IMR-90 (cell line): ENCODE data around the gene AHNAK. TPM values are rescaled to one million over a fixed set of nuclear protein-coding genes. Genes with fewer than 3 reads are reported as not detected.

ENCODE experiments used
- ATAC-seq: fragments of 200-7000 bp; cut with Tn5 transposase; 2 replicates; pipeline ENCODE4 v1.9.1; 2020; ENCODE audit warnings: low read depth, mild to moderate bottlenecking, moderate library complexity
- BruUV-seq: library from RNA; stranded (reverse); fragments of 400-500 nt; replicated peaks from 2 replicates; lab custom pipeline; 2021; lab: Mats Ljungman, UMichigan
- CTCF ChIA-PET: fragments of 300-600 bp; formaldehyde crosslinking; extraction: SDS; loops from one replicate; lab custom pipeline; 2021; ENCODE audit warnings: antibody characterized with exemption; lab: Yijun Ruan, JAX
- POLR2A ChIA-PET: fragments of 300-600 bp; sonication (Branson Sonifier 250); formaldehyde crosslinking; loops from one replicate; lab custom pipeline; 2022; ENCODE audit warnings: antibody characterized with exemption; ENCODE audit not compliant: unreplicated experiment; lab: Charles Lee
- DNase-seq: peaks from one replicate; pipeline ENCODE4 v3.0.0; 2013
- H2AFZ ChIP-seq: replicated peaks from 2 replicates; pipeline ENCODE3; 2013; ENCODE audit warnings: low read length, mild to moderate bottlenecking; ENCODE audit not compliant: poor library complexity
- H2AK5ac ChIP-seq: 2 replicates; pipeline ENCODE4 v1.6.1; 2013; ENCODE audit warnings: low read depth, low read length, inconsistent platforms
- H2AK9ac ChIP-seq: replicated peaks from 2 replicates; pipeline ENCODE3; 2013; ENCODE audit warnings: mild to moderate bottlenecking, low read depth, low read length, moderate library complexity; ENCODE audit not compliant: poor library complexity
- H2BK120ac ChIP-seq: 2 replicates; pipeline ENCODE4 v1.6.1; 2013; ENCODE audit warnings: low read depth, low read length, inconsistent platforms
- H2BK15ac ChIP-seq: 3 replicates; pipeline ENCODE4 v1.6.1; 2013; ENCODE audit warnings: low read depth, low read length, inconsistent platforms
- H2BK20ac ChIP-seq: 2 replicates; pipeline ENCODE4 v1.6.1; 2013; ENCODE audit warnings: low read depth, mild to moderate bottlenecking, inconsistent platforms, low read length, moderate library complexity
- H2BK5ac ChIP-seq: 2 replicates; pipeline ENCODE4 v1.6.1; 2013; ENCODE audit warnings: mild to moderate bottlenecking, low read depth, low read length, inconsistent platforms; ENCODE audit not compliant: poor library complexity, severe bottlenecking
- H3K14ac ChIP-seq: replicated peaks from 2 replicates; pipeline ENCODE4 v1.6.1; 2013; ENCODE audit warnings: low read depth, low read length, inconsistent platforms
- H3K18ac ChIP-seq: 2 replicates; pipeline ENCODE4 v1.6.1; 2013; ENCODE audit warnings: low read depth, low read length, control low read depth
- H3K23ac ChIP-seq: 2 replicates; pipeline ENCODE4 v1.6.1; 2013; ENCODE audit warnings: low read depth, low read length, inconsistent platforms
- H3K27ac ChIP-seq: 2 replicates; pipeline ENCODE4 v1.5.1; 2013; ENCODE audit warnings: mild to moderate bottlenecking, control low read depth, low read length; ENCODE audit not compliant: insufficient read depth
- H3K27me3 ChIP-seq: 2 replicates; pipeline ENCODE4 v1.6.1; 2013; ENCODE audit warnings: low read length; ENCODE audit not compliant: control insufficient read depth, insufficient read depth
- H3K36me3 ChIP-seq: 2 replicates; pipeline ENCODE4 v1.6.1; 2013; ENCODE audit warnings: low read length, mixed read lengths; ENCODE audit not compliant: control insufficient read depth, insufficient read depth
- H3K4ac ChIP-seq: 2 replicates; pipeline ENCODE4 v1.6.1; 2013; ENCODE audit warnings: low read depth, low read length, inconsistent platforms
- H3K4me1 ChIP-seq: 2 replicates; pipeline ENCODE4 v1.6.1; 2013; ENCODE audit warnings: low read length, mixed read lengths; ENCODE audit not compliant: control insufficient read depth, insufficient read depth
- H3K4me2 ChIP-seq: 2 replicates; pipeline ENCODE4 v1.6.1; 2013; ENCODE audit warnings: low read depth, mild to moderate bottlenecking, control low read depth, low read length, moderate library complexity
- H3K4me3 ChIP-seq: 2 replicates; pipeline ENCODE4 v1.5.1; 2013; ENCODE audit warnings: low read depth, mild to moderate bottlenecking, control low read depth, low read length, moderate library complexity; ENCODE audit not compliant: insufficient read depth
- H3K56ac ChIP-seq: 2 replicates; pipeline ENCODE4 v1.6.1; 2013; ENCODE audit warnings: low read length, inconsistent platforms; ENCODE audit not compliant: insufficient read depth; ENCODE audit errors: extremely low read depth
- H3K79me1 ChIP-seq, 2 experiments: 2 replicates each; pipeline ENCODE4 v1.6.1; 2013; ENCODE audit warnings: low read length in 2 of 2, inconsistent platforms in 1 of 2, low read depth in 1 of 2
- H3K9ac ChIP-seq: 2 replicates; pipeline ENCODE4 v1.6.1; 2013; ENCODE audit warnings: low read depth, low read length, control low read depth
- H3K9me1 ChIP-seq: 2 replicates; pipeline ENCODE4 v1.6.1; 2013; ENCODE audit warnings: low read length, inconsistent platforms; ENCODE audit not compliant: insufficient read depth
- H3K9me3 ChIP-seq: 2 replicates; pipeline ENCODE4 v1.6.1; 2013; ENCODE audit warnings: low read length; ENCODE audit not compliant: control insufficient read depth, insufficient read depth
- H4K20me1 ChIP-seq: 2 replicates; pipeline ENCODE4 v1.6.1; 2013; ENCODE audit warnings: low read length, inconsistent platforms; ENCODE audit not compliant: insufficient read depth
- H4K5ac ChIP-seq: 2 replicates; pipeline ENCODE4 v1.6.1; 2013; ENCODE audit warnings: mild to moderate bottlenecking, low read depth, low read length, control low read depth
- H4K8ac ChIP-seq, 2 experiments: 2 replicates each; pipeline ENCODE4 v1.6.1; 2013; ENCODE audit warnings: low read depth in 2 of 2, low read length in 2 of 2, control low read depth in 1 of 2, inconsistent platforms in 1 of 2
- H4K91ac ChIP-seq: 2 replicates; pipeline ENCODE4 v1.6.1; 2013; ENCODE audit warnings: low read depth, low read length, inconsistent platforms; ENCODE audit not compliant: insufficient read depth
- BHLHE40 ChIP-seq: fragments of 150-350 bp; IDR thresholded peaks from 2 replicates; pipeline ENCODE4 v1.6.1; 2016; ENCODE audit warnings: mild to moderate bottlenecking, low read depth, low read length
- CTCF ChIP-seq: conservative IDR thresholded peaks from 2 replicates; pipeline ENCODE4 v1.5.1; 2012; ENCODE audit warnings: mild to moderate bottlenecking, low read depth, low read length, improper control_type of control experiment
- NFE2L2 ChIP-seq: fragments of 150-350 bp; IDR thresholded peaks from 2 replicates; pipeline ENCODE4 v1.6.1; 2016; ENCODE audit warnings: low read depth, mild to moderate bottlenecking, low read length
- RFX5 ChIP-seq: IDR thresholded peaks from 2 replicates; pipeline ENCODE4 v1.8.0; 2012; ENCODE audit warnings: low read depth, mild to moderate bottlenecking, low read length, moderate library complexity
- SMC3 ChIP-seq: fragments of 150-350 bp; IDR thresholded peaks from 2 replicates; pipeline ENCODE4 v1.6.1; 2016; ENCODE audit warnings: low read depth, mild to moderate bottlenecking, antibody characterized with exemption, low read length, moderate library complexity
- WGBS, 2 experiments: methylation state at CpG; one replicate each; pipeline versions ENCODE4 v1.1.5 to v1.1.7; 2013; ENCODE audit warnings: missing lambda C conversion rate in 2 of 2; ENCODE audit not compliant: insufficient read length in 1 of 2; ENCODE audit errors: extremely low coverage in 2 of 2; 5-methylcytosine and 5-hydroxymethylcytosine counted together
- dilution Hi-C: fragments of 300-500 bp; cut with HindIII; formaldehyde crosslinking; loops from one replicate; pipeline ENCODE4 v1.14.3; 2018; ENCODE audit warnings: low sequenced_read_pairs; ENCODE audit not compliant: unreplicated experiment
- in situ Hi-C: fragments of 300-500 bp; cut with MboI; formaldehyde crosslinking; loops from 3 replicates; pipeline ENCODE4 v1.14.3; 2019; ENCODE audit warnings: low sequenced_read_pairs, inconsistent platforms, mixed read lengths
- intact Hi-C: fragments of 100-400 bp; cut with micrococcal nuclease; formaldehyde crosslinking; loops from 2 replicates; pipeline ENCODE4 v1.10.0; 2022
- polyA plus RNA-seq, 3 experiments: library from polyadenylated mRNA; depleted of rRNA; stranded (reverse); fragments of >200 nt; gene quantifications; 2 replicates each; pipeline ENCODE4 v1.2.3, GENCODE V29; 2012; ENCODE audit warnings: low replicate concordance in 1 of 3
- total RNA-seq: library from RNA; depleted of rRNA; stranded (reverse); fragments of >200 nt; gene quantifications from 2 replicates; pipeline ENCODE4 v1.2.3, GENCODE V29; 2012

The AHNAK gene
- total and polyA plus RNA-seq, 2 of the 4 experiments (the other 2 are of a cell fraction): 95.1 to 695 TPM

- TF ChIP-seq CTCF (no peak), BHLHE40 (no peak), SMC3 (no peak)
These were observed 41.0 kb downstream of the AHNAK start (continued) for GRCh38 chr11:62505440-62506091.

GRCh38 chr11:62505059-62505439 is 41.6 kb downstream of the AHNAK start:
- Histone ChIP-seq H3K23ac (no peak overlapping the region), H3K27ac (no peak overlapping the region), H3K27me3 (no peaks in the 10 kb centered on the region), H3K36me3 (no peaks in the 10 kb centered on the region), H4K91ac (no peak overlapping the region), H3K4ac (no peak overlapping the region), H3K18ac (no peak overlapping the region), H3K14ac (no peak overlapping the region), H3K9ac (no peak overlapping the region), H3K9me1 (peaks cover 4% of the 10 kb centered on the region; the same call in 1 of the 2 replicates), H2BK5ac (no peak overlapping the region), H3K56ac (no peak overlapping the region), H2AK5ac (no peak overlapping the region), H4K8ac (no peak overlapping the region), H2BK120ac (no peak overlapping the region), H3K4me2 (no peak overlapping the region), H4K20me1 (no peaks in the 10 kb centered on the region), H3K4me1 (peaks cover 8% of the 10 kb centered on the region), H3K79me1 (peaks cover 5 to 9% of the 10 kb centered on the region in 2 experiments; a peak in 1 of 4 replicates), H4K5ac (no peak overlapping the region), H3K9me3 (no peaks in the 10 kb centered on the region), H2AFZ (peak overlapping the region; percentile 23), H3K4me3 (no peak overlapping the region), H2AK9ac (no peak overlapping the region), H2BK20ac (no peak overlapping the region), H2BK15ac (no peak overlapping the region)
- POLR2A ChIA-PET: interaction anchor here (0.6 kb wide), 1 partner anchor 45 kb away, joined by 3 read pairs; no protein-coding TSS in a partner anchor
- dilution Hi-C loops: no loop called here
- ATAC-seq (no peak), DNase-seq (no peak)
- CTCF ChIA-PET: no interaction called here
- intact Hi-C loops: loop anchor here (5.0 kb wide), 1 partner anchor 37 kb away; no protein-coding TSS in a partner anchor
- 0 out of 2 replicates have a peak, but pooled peaks have one; percentile 10 for TF ChIP-seq RFX5
- no peak for TF ChIP-seq NFE2L2
- in situ Hi-C loops: no loop called here
- BruUV-seq: no TSS peak
- WGBS, 2 experiments: 53% methylated on average over 7 of the region's 12 CpGs; no CpG with 5 or more reads in 1 of the 2 experiments
